Thyroid gland (tissue), 4 donors: Measurements from ENCODE around the gene KMO. TPM values are rescaled to one million over a fixed set of nuclear protein-coding genes. Genes with fewer than 3 reads are reported as not detected.

ENCODE experiments used
- DNase-seq, 2 donors: peaks; one replicate each; pipeline ENCODE4 v3.0.0-alpha.2; 2019
- H3K27ac ChIP-seq, 3 donors: fragments of 200-600 bp; sonication (generic); 1 replicate in 2 of 3; 2 replicates in 1 of 3; pipeline ENCODE4 v1.5.1; 2016 to 2019; ENCODE audit warnings: mild to moderate bottlenecking in 1 of 3, moderate library complexity in 1 of 3
- H3K27me3 ChIP-seq: fragments of 200-600 bp; sonication (generic); one replicate; pipeline ENCODE4 v1.5.1; 2019
- H3K36me3 ChIP-seq, 2 donors: fragments of 200-600 bp; sonication (generic); one replicate each; pipeline ENCODE4 v1.5.1; 2016 to 2019
- H3K4me1 ChIP-seq, 2 donors: fragments of 200-600 bp; sonication (generic); one replicate each; pipeline ENCODE4 v1.5.1; 2017 to 2019
- H3K4me3 ChIP-seq, 3 donors: fragments of 200-600 bp; sonication (generic); replicated peaks in 1 of 3; 1 replicate in 2 of 3; 2 replicates in 1 of 3; pipeline ENCODE4 v1.5.1; 2016; ENCODE audit warnings: mild to moderate bottlenecking in 1 of 3
- H3K9me3 ChIP-seq: fragments of 200-600 bp; sonication (generic); one replicate; pipeline ENCODE4 v1.5.1; 2017
- CTCF ChIP-seq, 6 experiments: fragments of 200-600 bp in 3 of 6; fragments of 450-650 bp in 3 of 6; sonication (generic) in 3 of 6; IDR thresholded peaks; one replicate each; pipeline ENCODE4 v1.5.1; 2016 to 2019; ENCODE audit warnings: antibody characterized with exemption in 6 of 6, mild to moderate bottlenecking in 2 of 6, inconsistent platforms in 1 of 6, moderate library complexity in 1 of 6
- POLR2A ChIP-seq, 2 donors: fragments of 450-650 bp; IDR thresholded peaks; one replicate each; pipeline ENCODE4 v1.6.1; 2017; ENCODE audit warnings: antibody characterized with exemption in 2 of 2, mild to moderate bottlenecking in 2 of 2, moderate library complexity in 1 of 2
- WGBS, 2 donors: methylation state at CpG; one replicate each; pipeline ENCODE4 v1.1.5; 2017; 5-methylcytosine and 5-hydroxymethylcytosine counted together
- intact Hi-C: fragments of 100-400 bp; cut with DNase I; formaldehyde crosslinking; loops from one replicate; pipeline ENCODE4 v1.15.1; 2023
- total RNA-seq, 4 donors: library from RNA; depleted of rRNA; stranded (reverse); fragments of >200 nt; gene quantifications; one replicate each; pipeline ENCODE4 v1.2.3, GENCODE V29; 2016

The KMO gene
- total RNA-seq, 4 donors from 2014 or later: 0.27 to 2.3 (median 0.39) TPM; not detected in 1

- DNase-seq: no peak
Observed at GRCh38 chr1:241550318-241550717, 18.1 kb downstream of the KMO start.

GRCh38 chr1:241551759-241552638 lies 19.8 kb downstream of the KMO start:
- intact Hi-C loops: no loop called here
- H3K4me3 ChIP-seq: no peak overlapping the region
- no peaks in the 10 kb centered on the region for H3K9me3 ChIP-seq
- H3K4me1 ChIP-seq: no peaks in the 10 kb centered on the region
- no peaks in the 10 kb centered on the region for H3K27me3 ChIP-seq
- 87% methylated on average over 22 of the region's 22 CpGs for WGBS, 2 donors
- H3K27ac ChIP-seq: no peak overlapping the region
- H3K36me3 ChIP-seq: no peaks in the 10 kb centered on the region
- no peak for TF ChIP-seq POLR2A (IDR thresholded peaks at IDR 0.05)
- TF ChIP-seq CTCF (IDR thresholded peaks at IDR 0.05): no peak
- DNase-seq: no peak

More at GRCh38 chr1:241550318-241550717, 18.1 kb downstream of the KMO start:
- TF ChIP-seq CTCF (IDR thresholded peaks at IDR 0.05): no peak
- intact Hi-C loops: no loop called here
- Histone ChIP-seq H3K27me3 (no peaks in the 10 kb centered on the region), H3K4me3 (no peak overlapping the region), H3K27ac (no peak overlapping the region), H3K9me3 (no peaks in the 10 kb centered on the region), H3K36me3 (no peaks in the 10 kb centered on the region), H3K4me1 (no peaks in the 10 kb centered on the region)
- WGBS, 2 donors: 73 to 76% methylated on average over 1 of the region's 1 CpG

- intact Hi-C loops: no loop called here
Observed at GRCh38 chr1:241553886-241554592, 21.9 kb downstream of the KMO start.

GRCh38 chr1:241555526-241555925 lies 23.3 kb downstream of the KMO start:
- Histone ChIP-seq H3K4me3 (no peak overlapping the region), H3K4me1 (no peaks in the 10 kb centered on the region), H3K36me3 (no peaks in the 10 kb centered on the region), H3K27me3 (no peaks in the 10 kb centered on the region), H3K9me3 (no peaks in the 10 kb centered on the region), H3K27ac (no peak overlapping the region)
- intact Hi-C loops: no loop called here
- DNase-seq: no peak
- WGBS, 2 donors: 94 to 96% methylated on average over 3 of the region's 3 CpGs
- no peak for TF ChIP-seq POLR2A (IDR thresholded peaks at IDR 0.05)
- TF ChIP-seq CTCF (IDR thresholded peaks at IDR 0.05): no peak

More at GRCh38 chr1:241553886-241554592, 21.9 kb downstream of the KMO start:
- no peak overlapping the region for H3K27ac ChIP-seq
- WGBS, 2 donors: 79 to 83% methylated on average over 7 of the region's 7 CpGs
- no peaks in the 10 kb centered on the region for H3K9me3 ChIP-seq
- H3K4me3 ChIP-seq: no peak overlapping the region
- no peaks in the 10 kb centered on the region for H3K4me1 ChIP-seq
- TF ChIP-seq POLR2A (IDR thresholded peaks at IDR 0.05): no peak
- TF ChIP-seq CTCF (IDR thresholded peaks at IDR 0.05): no peak
- DNase-seq: no peak
- H3K36me3 ChIP-seq: no peaks in the 10 kb centered on the region
- H3K27me3 ChIP-seq: no peaks in the 10 kb centered on the region

GRCh38 chr1:241557031-241557430 lies 24.9 kb downstream of the KMO start:
- intact Hi-C loops: no loop called here
- no peak for TF ChIP-seq POLR2A (IDR thresholded peaks at IDR 0.05)
- TF ChIP-seq CTCF (IDR thresholded peaks at IDR 0.05): no peak

More at GRCh38 chr1:241557031-241557430, 24.9 kb downstream of the KMO start:
- DNase-seq: no peak
- H3K4me1 ChIP-seq: no peaks in the 10 kb centered on the region
- no peaks in the 10 kb centered on the region for H3K9me3 ChIP-seq
- WGBS, 2 donors: 88 to 90% methylated on average over 5 of the region's 5 CpGs
- H3K27ac ChIP-seq: no peak overlapping the region
- H3K27me3 ChIP-seq: no peaks in the 10 kb centered on the region
- H3K4me3 ChIP-seq: no peak overlapping the region
- H3K36me3 ChIP-seq: no peaks in the 10 kb centered on the region
